Measurements from ENCODE around the gene ZDHHC12.
A peak's percentile ranks its signal among the peaks of the same experiment; 100 is the strongest.

ZDHHC12 gene

GRCh38 chr9:128723866-128724743 lies at the start of gene ZDHHC12:
Gene ZDHHC12, minus strand, starts transcription at chr9:128724127. Its CDS starts 34 bp downstream, at chr9:128724093.
- peak; percentile 91 for TF ChIP-seq POLR2A (IDR thresholded peaks at IDR 0.05; ENCODE audit: low read depth, low read length)
- DNase-seq (ENCODE audit: insufficient read length, low spot score) (peak; percentile 100), FAIRE-seq (peak; percentile 23)

DNA sequence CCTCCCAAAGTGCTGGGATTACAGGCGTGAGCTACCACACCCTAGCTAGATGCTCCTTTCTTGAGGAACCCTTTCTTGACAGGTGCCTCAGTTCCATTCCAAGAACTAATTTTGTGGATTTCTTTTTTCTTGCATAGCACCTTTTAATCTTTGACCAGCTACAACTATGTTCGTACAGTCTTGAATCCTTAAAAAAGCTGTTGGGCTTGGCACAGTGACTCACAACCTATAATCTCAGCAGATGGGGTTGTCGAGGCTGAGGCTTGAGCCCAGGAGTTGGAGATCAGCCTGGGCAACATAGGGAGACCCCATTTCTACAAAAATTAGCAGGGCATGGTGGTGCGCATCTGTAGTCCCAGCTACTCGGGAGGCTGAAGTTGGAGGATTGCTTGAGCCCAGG lies 49.1 kb upstream of the ZDHHC12 start:
- FAIRE-seq (no peak), DNase-seq (ENCODE audit: insufficient read length, low spot score) (no peak)
- no peak for TF ChIP-seq POLR2A (IDR thresholded peaks at IDR 0.05; ENCODE audit: low read depth, low read length)

DNA sequence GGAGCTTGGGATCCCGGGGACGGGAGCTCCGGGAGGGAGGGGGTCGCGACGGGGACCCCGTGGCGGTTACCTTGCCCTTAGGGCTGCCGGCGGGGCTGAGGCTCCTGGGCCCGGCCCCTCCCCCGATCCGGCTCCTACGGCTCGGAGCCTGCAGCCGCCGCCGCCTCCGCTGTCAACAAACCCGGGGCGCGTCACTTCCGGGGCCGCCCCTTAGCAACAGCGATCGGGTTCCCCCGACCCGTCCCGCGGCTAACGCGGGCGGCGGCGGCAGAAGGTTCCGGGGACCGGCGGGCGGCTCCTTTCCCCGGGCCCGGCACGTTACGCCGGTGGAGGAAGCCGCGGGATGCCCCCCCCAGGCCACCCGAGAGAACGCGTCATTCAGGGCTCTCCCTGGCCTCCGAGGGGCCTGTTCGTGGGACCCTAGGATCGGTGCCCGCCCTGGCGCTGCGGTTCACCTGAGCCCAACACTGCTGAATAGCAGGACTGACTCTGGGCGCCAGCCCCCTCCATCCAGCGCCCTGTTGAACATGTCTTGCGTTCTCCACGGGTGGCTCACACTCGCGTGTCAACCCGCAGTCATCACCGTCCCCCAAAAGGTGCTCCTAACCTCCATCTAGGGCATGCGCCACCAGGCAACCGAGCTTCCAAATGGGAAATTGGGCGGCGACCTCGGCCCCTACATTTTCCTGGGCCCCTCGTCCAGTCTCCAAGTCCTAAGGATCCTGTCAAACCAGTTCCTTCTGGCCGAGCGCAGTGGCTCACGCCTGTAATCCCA lies 48.0 kb upstream of the ZDHHC12 start, which contains the start of gene ZER1:
Gene ZER1, minus strand, starts transcription at position 183 of the 775 bp plus-strand sequence. CDS start 16,362 bp downstream, outside the sequence.
- FAIRE-seq (no peak), DNase-seq (ENCODE audit: insufficient read length, low spot score) (peak; percentile 98)
- no peak; the same call in 1 of the 2 replicates for TF ChIP-seq POLR2A (IDR thresholded peaks at IDR 0.05; ENCODE audit: low read depth, low read length)

DNA sequence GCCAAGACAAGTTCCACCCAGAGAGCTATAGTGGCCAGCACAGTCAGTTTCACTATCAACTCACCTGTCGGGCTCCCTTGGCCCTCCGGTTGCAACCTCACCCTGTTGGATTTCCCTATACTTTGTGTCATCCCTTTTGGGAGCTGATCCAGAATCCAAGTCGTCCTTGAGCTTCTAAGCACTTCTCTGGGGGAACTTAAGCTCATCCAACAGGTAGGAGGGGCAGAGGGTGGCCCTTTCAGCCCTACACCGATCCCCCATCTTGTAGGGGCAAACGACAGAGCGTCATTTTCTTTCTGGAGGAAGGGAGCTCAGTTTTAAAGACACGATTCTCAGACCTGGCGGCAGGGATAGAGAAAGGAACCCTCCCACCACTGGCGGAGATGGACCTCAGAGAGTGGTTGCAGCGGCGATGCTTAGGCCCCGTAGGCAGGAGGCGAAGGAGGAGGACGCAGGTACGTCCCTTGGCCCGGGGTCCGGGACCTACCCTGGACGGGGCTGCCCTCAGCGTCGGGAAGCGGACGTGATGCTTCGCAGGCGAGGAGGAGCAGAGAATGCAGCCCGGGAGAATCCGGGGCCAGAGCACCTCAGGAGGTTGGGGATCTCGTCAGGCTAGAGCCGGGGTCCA lies 47.3 kb upstream of the ZDHHC12 start:
- FAIRE-seq (no peak), DNase-seq (ENCODE audit: insufficient read length, low spot score) (peak; percentile 74)
- TF ChIP-seq POLR2A (IDR thresholded peaks at IDR 0.05; ENCODE audit: low read depth, low read length): no peak

- TF ChIP-seq POLR2A (IDR thresholded peaks at IDR 0.05; ENCODE audit: low read depth, low read length): no peak
- FAIRE-seq: no peak
- no peak for DNase-seq (ENCODE audit: insufficient read length, low spot score)
Observed at GRCh38 chr9:128770286-128771030, 46.5 kb upstream of the ZDHHC12 start.

GRCh38 chr9:128768606-128769005 lies 44.7 kb upstream of the ZDHHC12 start:
- no peak for DNase-seq (ENCODE audit: insufficient read length, low spot score)
- no peak for FAIRE-seq
- TF ChIP-seq POLR2A (IDR thresholded peaks at IDR 0.05; ENCODE audit: low read depth, low read length): no peak

DNA sequence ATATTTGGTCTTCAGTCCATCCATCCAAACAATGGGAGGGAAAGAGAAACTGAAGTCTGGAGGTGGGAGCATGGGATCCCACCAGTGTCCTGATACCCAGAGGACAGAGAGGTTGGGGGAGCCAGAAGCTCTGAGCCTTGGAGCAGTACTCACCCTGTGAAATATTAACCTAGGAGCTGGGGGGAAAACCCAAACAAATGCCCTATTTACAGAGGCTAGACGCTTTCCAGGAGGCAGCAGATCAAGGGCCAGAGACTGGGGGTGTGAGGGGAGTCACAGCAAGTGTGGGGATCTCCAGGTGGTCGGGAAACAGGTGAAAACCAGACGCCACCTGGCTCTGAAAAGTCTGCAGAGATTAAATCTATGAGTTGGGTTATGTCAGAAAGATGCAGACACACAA lies 41.6 kb upstream of the ZDHHC12 start:
- FAIRE-seq (no peak), DNase-seq (ENCODE audit: insufficient read length, low spot score) (no peak)
- no peak for TF ChIP-seq POLR2A (IDR thresholded peaks at IDR 0.05; ENCODE audit: low read depth, low read length)

GRCh38 chr9:128764361-128764760 lies 40.4 kb upstream of the ZDHHC12 start:
- TF ChIP-seq POLR2A (IDR thresholded peaks at IDR 0.05; ENCODE audit: low read depth, low read length): no peak
- FAIRE-seq (no peak), DNase-seq (ENCODE audit: insufficient read length, low spot score) (no peak)

DNA sequence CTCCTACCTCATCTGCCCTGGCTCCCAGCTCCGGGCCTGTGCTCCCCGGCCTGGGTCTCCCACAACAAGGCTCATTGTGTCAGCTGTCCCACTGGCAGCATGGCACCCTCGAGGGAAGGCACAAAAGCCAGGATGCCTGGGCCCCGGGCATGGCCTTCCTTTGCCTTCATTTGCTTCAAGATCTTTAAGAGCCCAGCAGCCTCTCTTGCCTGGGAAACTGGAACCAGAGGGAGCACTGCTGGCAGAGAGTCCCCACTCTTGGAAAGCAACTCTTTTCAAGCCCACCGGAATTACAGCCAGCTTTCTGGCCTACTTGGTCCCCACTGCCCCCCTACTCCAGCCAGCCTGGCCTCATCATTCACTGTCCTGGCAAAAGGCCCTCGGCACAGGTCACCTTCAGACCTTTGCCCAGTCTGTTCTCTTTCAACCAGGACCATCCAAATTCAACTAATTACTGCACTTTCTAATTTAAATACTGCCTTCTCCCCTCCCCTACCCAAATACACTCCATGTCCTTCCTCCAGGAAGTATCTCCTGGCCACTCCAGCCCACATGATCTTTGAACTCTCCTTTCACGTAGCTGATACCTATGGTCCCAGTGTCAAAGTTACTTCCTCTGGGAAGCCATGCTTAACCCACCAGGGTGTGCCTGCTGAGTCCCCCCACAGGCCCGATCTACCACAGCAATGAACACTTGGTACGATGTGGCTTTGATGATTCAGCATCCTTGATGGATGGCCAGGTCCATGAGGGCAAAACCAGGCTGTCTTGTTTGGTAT lies 38.9 kb upstream of the ZDHHC12 start:
- DNase-seq (ENCODE audit: insufficient read length, low spot score) (no peak), FAIRE-seq (no peak)
- no peak for TF ChIP-seq POLR2A (IDR thresholded peaks at IDR 0.05; ENCODE audit: low read depth, low read length)

- FAIRE-seq: no peak
- no peak for TF ChIP-seq POLR2A (IDR thresholded peaks at IDR 0.05; ENCODE audit: low read depth, low read length)
- no peak for DNase-seq (ENCODE audit: insufficient read length, low spot score)
Observed at GRCh38 chr9:128757602-128758001, 33.7 kb upstream of the ZDHHC12 start.

GRCh38 chr9:128753627-128754026 lies 29.7 kb upstream of the ZDHHC12 start:
- FAIRE-seq: no peak

DNA sequence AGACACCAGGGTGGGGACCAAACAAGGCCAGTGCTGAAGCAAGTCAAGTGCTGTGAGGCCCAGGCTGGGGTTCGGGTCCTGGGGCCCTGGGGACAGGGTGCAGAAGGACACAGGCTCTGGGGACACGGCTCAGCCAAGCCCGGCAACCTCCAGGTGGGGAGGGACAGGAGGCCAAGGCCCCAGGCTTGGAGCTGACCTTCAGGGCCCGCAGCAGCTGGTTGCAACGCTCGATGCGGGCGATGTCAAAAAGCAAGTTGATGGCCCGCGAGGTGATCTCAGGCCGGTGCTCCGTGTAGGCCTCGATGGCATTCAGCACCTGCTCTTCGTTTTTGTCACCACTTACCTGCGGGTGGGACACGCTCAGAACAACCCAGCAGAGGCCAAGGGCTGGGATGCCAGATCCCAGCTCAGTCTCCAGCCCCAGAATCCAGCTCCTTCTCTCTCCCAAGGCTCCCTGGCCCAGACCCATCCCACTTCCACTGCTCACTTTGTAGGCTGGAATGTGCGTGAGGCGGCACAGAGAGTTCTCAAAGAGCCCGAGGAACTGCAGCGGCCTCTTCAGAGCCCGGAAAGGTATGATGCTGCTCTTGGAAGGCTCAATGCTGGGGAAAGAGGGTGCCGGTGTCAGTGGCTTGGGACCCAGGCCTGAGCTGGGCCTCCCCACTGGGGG lies 27.1 kb upstream of the ZDHHC12 start:
- no peak for TF ChIP-seq POLR2A (IDR thresholded peaks at IDR 0.05; ENCODE audit: low read depth, low read length)
- FAIRE-seq (no peak), DNase-seq (ENCODE audit: insufficient read length, low spot score) (no peak)

More at GRCh38 chr9:128753627-128754026, 29.7 kb upstream of the ZDHHC12 start:
- no peak for TF ChIP-seq POLR2A (IDR thresholded peaks at IDR 0.05; ENCODE audit: low read depth, low read length)
- no peak for DNase-seq (ENCODE audit: insufficient read length, low spot score)

All from H54 (cell line).